DOHH2 (cell line): Measurements from ENCODE around the gene CLRN3.

Experiments used
- H3F3A ChIP-seq: fragments of 200-600 bp; sonication (generic), shearing (Covaris generic); 2 replicates; pipeline ENCODE4 v1.6.0; 2016; ENCODE audit warnings: antibody characterized with exemption, mild to moderate bottlenecking; ENCODE audit not compliant: control insufficient read depth, insufficient read depth
- H3K27ac ChIP-seq: fragments of 200-600 bp; sonication (generic); 2 replicates; pipeline ENCODE4 v1.5.1; 2014; ENCODE audit warnings: low read depth, mild to moderate bottlenecking, low read length, moderate library complexity
- H3K27me3 ChIP-seq: fragments of 200-600 bp; sonication (generic); 2 replicates; pipeline ENCODE4 v1.6.1; 2014; ENCODE audit warnings: mild to moderate bottlenecking, low read length, mixed read lengths; ENCODE audit not compliant: control insufficient read depth
- H3K36me3 ChIP-seq: fragments of 200-600 bp; sonication (generic); 2 replicates; pipeline ENCODE4 v1.6.1; 2014; ENCODE audit warnings: mild to moderate bottlenecking, low read length, moderate library complexity, mixed read lengths; ENCODE audit not compliant: control insufficient read depth
- H3K4me1 ChIP-seq: fragments of 200-600 bp; sonication (generic); 2 replicates; pipeline ENCODE4 v1.6.1; 2014; ENCODE audit warnings: mild to moderate bottlenecking, low read length, mixed read lengths; ENCODE audit not compliant: control insufficient read depth
- H3K4me2 ChIP-seq: fragments of 200-600 bp; sonication (generic); 2 replicates; pipeline ENCODE4 v1.6.0; 2014; ENCODE audit warnings: mild to moderate bottlenecking, low read length, moderate library complexity
- H3K4me3 ChIP-seq: fragments of 200-600 bp; sonication (generic); 2 replicates; pipeline ENCODE4 v1.5.1; 2014; ENCODE audit warnings: mild to moderate bottlenecking, low read length, mixed read lengths
- H3K79me2 ChIP-seq: fragments of 200-600 bp; sonication (generic); 2 replicates; pipeline ENCODE4 v1.6.1; 2014; ENCODE audit warnings: mild to moderate bottlenecking, low read length, mixed read lengths; ENCODE audit not compliant: control insufficient read depth
- H3K9me2 ChIP-seq: fragments of 200-600 bp; sonication (generic); replicated peaks from 2 replicates; pipeline ENCODE4 v1.6.1; 2014; ENCODE audit warnings: mild to moderate bottlenecking, low read length, mixed read lengths; ENCODE audit not compliant: control insufficient read depth
- H3K9me3 ChIP-seq: fragments of 200-600 bp; sonication (generic); 2 replicates; pipeline ENCODE4 v1.6.1; 2014; ENCODE audit warnings: antibody characterized with exemption, low read length, mixed read lengths; ENCODE audit not compliant: control insufficient read depth, insufficient read depth
- H4K20me1 ChIP-seq: fragments of 200-600 bp; sonication (generic); 2 replicates; pipeline ENCODE4 v1.6.0; 2014; ENCODE audit warnings: low read depth, mild to moderate bottlenecking, antibody characterized with exemption, low read length, moderate library complexity; ENCODE audit not compliant: control insufficient read depth, insufficient read depth
- EZH2phosphoT487 ChIP-seq: fragments of 200-600 bp; sonication (generic); IDR thresholded peaks from 2 replicates; pipeline ENCODE4 v1.6.1; 2017; ENCODE audit warnings: borderline replicate concordance, mild to moderate bottlenecking, antibody characterized with exemption, low read length, moderate library complexity, mixed read lengths
- TF ChIP-seq, protein P1 (sequence below): fragments of 200-600 bp; sonication (generic); IDR thresholded peaks from one replicate; pipeline ENCODE4 v1.5.1; 2014; ENCODE audit warnings: antibody characterized with exemption, mild to moderate bottlenecking, low read depth, low read length; ENCODE audit not compliant: poor library complexity, severe bottlenecking

Gene CLRN3

DNA sequence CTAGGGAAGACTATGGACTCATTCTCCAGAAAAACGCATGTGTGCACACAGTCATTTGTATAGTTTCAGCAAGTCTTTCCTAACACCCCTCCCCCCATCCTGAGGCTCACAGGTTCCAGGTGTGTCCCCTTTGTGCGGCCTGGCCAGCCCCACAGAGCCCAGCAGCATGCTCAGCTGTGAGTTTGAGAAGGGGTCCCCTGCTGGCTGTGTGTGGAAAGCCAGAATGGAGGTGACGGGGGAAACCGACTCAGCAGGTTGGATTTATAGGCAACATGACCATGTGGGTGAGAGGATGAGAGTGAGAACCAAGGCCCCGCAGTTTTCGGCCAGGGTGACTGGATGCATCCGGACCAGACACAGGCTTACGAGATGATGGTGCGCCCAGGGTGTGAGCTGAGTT, 24.1 kb upstream of the CLRN3 start:
- peaks cover under 1% of the 10 kb centered on the region; the same call in 1 of the 2 replicates for H3K4me1 ChIP-seq
- TF ChIP-seq, protein P1, sequence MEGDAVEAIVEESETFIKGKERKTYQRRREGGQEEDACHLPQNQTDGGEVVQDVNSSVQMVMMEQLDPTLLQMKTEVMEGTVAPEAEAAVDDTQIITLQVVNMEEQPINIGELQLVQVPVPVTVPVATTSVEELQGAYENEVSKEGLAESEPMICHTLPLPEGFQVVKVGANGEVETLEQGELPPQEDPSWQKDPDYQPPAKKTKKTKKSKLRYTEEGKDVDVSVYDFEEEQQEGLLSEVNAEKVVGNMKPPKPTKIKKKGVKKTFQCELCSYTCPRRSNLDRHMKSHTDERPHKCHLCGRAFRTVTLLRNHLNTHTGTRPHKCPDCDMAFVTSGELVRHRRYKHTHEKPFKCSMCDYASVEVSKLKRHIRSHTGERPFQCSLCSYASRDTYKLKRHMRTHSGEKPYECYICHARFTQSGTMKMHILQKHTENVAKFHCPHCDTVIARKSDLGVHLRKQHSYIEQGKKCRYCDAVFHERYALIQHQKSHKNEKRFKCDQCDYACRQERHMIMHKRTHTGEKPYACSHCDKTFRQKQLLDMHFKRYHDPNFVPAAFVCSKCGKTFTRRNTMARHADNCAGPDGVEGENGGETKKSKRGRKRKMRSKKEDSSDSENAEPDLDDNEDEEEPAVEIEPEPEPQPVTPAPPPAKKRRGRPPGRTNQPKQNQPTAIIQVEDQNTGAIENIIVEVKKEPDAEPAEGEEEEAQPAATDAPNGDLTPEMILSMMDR = no peak
- H3K9me3 ChIP-seq = no peaks in the 10 kb centered on the region
- H3F3A ChIP-seq = no peaks in the 10 kb centered on the region
- no peaks in the 10 kb centered on the region for H3K9me2 ChIP-seq
- H3K27me3 ChIP-seq = no peaks in the 10 kb centered on the region
- H4K20me1 ChIP-seq = no peaks in the 10 kb centered on the region
- H3K36me3 ChIP-seq = no peaks in the 10 kb centered on the region
- H3K27ac ChIP-seq = no peak overlapping the region
- no peaks in the 10 kb centered on the region for H3K79me2 ChIP-seq
- no peak overlapping the region for H3K4me3 ChIP-seq
- H3K4me2 ChIP-seq = no peak overlapping the region

DNA sequence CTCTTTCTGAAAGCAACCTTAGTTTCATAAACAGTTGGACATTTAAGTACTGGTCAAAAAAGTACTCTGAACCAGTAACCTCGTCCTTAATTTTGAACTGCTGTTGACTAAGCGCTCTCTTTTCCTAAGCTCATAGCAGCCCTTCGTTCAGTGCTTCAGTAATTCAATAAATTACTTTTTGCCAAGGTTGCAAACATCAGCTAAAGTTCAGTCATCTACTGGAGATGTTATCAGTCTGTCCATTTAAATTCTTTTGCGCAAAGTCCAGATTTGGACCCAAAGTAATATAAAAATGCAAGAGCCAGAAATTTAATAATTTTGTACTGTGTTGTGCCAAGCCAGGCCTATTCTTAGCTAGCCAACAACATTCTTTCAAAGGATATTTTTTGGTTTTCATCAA, 22.6 kb upstream of the CLRN3 start:
- H3K4me3 ChIP-seq = no peak overlapping the region
- no peak overlapping the region for H3K4me2 ChIP-seq
- TF ChIP-seq, protein P1 = no peak
- no peak for TF ChIP-seq EZH2phosphoT487
- H3K9me3 ChIP-seq = no peaks in the 10 kb centered on the region
- H3K9me2 ChIP-seq = no peaks in the 10 kb centered on the region
- no peaks in the 10 kb centered on the region for H3K27me3 ChIP-seq
- H3K36me3 ChIP-seq = no peaks in the 10 kb centered on the region
- H3K79me2 ChIP-seq = no peaks in the 10 kb centered on the region
- H4K20me1 ChIP-seq = no peaks in the 10 kb centered on the region
- no peaks in the 10 kb centered on the region for H3F3A ChIP-seq
- H3K4me1 ChIP-seq = no peaks in the 10 kb centered on the region
- H3K27ac ChIP-seq = no peak overlapping the region

DNA sequence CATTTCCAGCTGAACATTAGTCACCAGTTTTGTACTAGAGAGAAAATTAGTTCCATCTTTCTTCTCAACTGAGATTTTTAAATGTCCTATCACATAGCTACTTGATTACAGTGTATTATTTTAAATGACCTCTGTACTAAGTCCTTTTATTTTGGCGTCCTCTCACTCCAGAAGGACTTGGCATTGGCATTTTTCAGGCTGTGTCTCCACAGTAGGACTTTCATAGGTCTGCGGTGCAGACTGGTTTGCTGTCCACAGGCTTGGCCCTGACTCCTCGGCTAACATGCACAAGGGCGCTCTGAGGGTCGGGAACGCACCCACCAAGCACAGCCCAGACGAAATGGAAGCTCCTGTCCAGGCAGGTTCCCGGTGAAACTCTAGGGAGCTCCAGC, 20.6 kb upstream of the CLRN3 start:
- H4K20me1 ChIP-seq = no peaks in the 10 kb centered on the region
- no peak overlapping the region for H3K4me2 ChIP-seq
- no peak overlapping the region for H3K27ac ChIP-seq
- no peaks in the 10 kb centered on the region for H3K4me1 ChIP-seq
- TF ChIP-seq, protein P1 = no peak
- no peak for TF ChIP-seq EZH2phosphoT487
- no peaks in the 10 kb centered on the region for H3K36me3 ChIP-seq
- no peaks in the 10 kb centered on the region for H3F3A ChIP-seq
- H3K9me2 ChIP-seq = no peaks in the 10 kb centered on the region
- H3K4me3 ChIP-seq = no peak overlapping the region
- H3K9me3 ChIP-seq = no peaks in the 10 kb centered on the region
- H3K79me2 ChIP-seq = no peaks in the 10 kb centered on the region
- H3K27me3 ChIP-seq = no peaks in the 10 kb centered on the region
